ENCODE data around the gene MYF6.

- TF ChIP-seq CTCF (IDR thresholded peaks at IDR 0.05) = no peak
- TF ChIP-seq EP300 (IDR thresholded peaks at IDR 0.05) = no peak
- no peak for TF ChIP-seq POLR2A (IDR thresholded peaks at IDR 0.05)
- no peak for TF ChIP-seq POLR2AphosphoS5 (IDR thresholded peaks at IDR 0.05)
Measured at GRCh38 chr12:80676856-80677255, 30.6 kb upstream of the MYF6 start.

Data from suprapubic skin (tissue), 4 donors.